Activated CD8-positive, alpha-beta memory T cell treated with anti-CD3 and anti-CD28 coated beads for 24 hours (primary cell): ENCODE results near the gene AIRE.
"Not testable (repeated sequence)": the region's sequence is repeated elsewhere in the genome, so short reads cannot be mapped to it uniquely, and the experiment has no call there.

Experiments
- DNase-seq: peaks from one replicate; pipeline ENCODE4 v3.0.0-alpha.2; 2020

AIRE gene

GRCh38 chr21:44291936-44292811 is 6.5 kb downstream of the AIRE start:
- DNase-seq: no peak

GRCh38 chr21:44292812-44293195 is 7.1 kb downstream of the AIRE start:
- no peak for DNase-seq

DNA sequence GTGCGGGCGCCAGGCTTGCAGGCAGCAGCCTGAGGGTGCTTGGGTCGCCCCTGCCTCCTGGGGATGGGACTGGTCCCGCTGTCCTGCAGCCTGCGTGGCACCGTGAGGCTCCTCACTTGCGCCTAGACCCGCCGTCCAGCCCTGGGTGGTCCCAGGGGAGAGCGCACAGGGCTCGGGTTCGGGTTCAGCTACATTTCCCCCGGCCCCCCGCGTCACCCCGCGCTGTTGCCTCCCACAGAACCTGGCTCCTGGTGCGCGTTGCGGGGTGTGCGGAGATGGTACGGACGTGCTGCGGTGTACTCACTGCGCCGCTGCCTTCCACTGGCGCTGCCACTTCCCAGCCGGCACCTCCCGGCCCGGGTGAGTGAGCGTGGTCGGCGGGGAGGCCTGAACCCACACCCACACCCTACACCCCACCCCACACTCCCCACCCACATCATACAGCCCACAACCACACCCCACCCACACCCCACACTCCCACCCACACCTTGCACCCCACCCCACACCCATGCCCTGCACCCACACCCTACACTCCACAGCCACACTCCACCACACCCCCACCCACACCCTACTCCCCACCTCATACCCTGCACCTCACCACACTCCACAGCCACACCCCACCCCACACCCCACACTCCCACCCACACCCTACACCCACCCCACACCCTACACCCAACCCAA is 8.0 kb downstream of the AIRE start:
- DNase-seq: no peak

DNA sequence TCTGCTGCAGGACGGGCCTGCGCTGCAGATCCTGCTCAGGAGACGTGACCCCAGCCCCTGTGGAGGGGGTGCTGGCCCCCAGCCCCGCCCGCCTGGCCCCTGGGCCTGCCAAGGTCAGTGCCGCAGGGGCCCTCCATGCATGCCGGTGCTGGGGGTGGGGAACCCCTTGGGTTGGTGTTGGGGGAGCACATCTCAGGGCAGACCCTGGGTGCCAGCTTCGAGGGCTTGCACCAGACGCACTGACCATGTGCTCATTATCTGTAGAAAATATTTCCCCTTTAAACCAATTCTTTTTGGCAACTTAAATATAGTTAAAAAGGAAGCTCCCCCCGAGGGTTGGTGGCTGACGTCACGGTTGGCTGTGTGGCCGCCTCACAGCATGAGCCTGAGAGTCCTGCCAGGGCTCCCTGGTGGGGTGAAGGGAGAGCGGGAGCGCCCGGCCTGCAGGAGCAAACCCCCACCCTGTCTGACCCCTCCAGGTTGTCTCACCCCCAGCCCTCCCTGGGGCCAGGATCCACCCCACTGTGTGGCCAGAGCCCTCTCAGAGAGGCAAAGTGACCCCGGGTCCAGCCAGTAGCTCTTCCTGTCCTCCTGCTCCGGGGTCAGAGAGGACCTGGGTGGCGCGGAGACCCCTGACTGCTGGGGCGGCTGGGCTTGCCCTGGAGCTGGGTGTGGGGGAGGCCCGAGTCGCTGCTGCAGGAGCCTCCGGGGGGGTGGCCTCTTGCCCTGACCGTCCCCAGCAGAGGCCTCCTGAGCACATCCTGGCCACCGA is 8.9 kb downstream of the AIRE start:
- DNase-seq: no peak

DNA sequence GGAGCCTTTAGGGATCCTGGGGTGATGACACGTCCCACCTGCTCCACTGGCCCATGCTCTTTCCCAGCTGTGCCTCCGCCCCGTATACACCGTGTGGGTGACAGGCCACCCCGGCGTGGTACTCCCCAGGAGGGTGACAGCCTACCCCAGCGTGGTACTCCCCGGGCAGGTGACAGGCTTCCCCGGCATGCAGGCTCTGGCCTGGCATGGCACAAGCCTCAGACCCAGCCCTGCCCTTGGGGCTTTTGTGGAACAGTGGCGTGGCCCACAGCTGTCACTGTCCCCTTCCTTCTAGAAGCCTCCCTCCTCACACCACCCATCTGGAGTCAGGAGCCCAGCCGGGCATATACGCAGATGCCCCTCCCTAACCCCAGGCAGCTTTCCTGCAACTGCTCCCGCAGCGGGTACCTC is 9.5 kb downstream of the AIRE start:
- DNase-seq: no peak

- DNase-seq: no peak
Observed at GRCh38 chr21:44295646-44296045, 10.0 kb downstream of the AIRE start.

DNA sequence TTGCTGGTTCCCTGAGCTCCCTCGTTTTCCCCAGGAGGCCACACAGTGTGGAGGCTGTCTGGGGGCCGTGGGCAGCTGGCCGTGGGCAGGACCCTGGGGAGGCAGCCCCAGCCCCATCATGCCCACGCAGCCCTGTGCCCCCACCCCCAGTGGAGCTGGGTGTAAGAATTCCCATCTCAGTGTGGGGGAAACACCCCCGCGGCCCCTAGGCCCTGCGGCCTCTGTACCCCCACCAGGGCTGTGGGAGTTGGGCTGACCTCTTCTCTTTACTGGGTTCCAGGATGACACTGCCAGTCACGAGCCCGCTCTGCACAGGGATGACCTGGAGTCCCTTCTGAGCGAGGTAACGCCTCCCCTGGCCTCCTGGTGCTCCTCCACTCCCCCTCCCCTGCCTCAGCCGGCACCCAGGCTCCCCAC is 10.4 kb downstream of the AIRE start:
- DNase-seq: no peak

- DNase-seq: no peak
Observed at GRCh38 chr21:44296916-44297315, 11.2 kb downstream of the AIRE start.

DNA sequence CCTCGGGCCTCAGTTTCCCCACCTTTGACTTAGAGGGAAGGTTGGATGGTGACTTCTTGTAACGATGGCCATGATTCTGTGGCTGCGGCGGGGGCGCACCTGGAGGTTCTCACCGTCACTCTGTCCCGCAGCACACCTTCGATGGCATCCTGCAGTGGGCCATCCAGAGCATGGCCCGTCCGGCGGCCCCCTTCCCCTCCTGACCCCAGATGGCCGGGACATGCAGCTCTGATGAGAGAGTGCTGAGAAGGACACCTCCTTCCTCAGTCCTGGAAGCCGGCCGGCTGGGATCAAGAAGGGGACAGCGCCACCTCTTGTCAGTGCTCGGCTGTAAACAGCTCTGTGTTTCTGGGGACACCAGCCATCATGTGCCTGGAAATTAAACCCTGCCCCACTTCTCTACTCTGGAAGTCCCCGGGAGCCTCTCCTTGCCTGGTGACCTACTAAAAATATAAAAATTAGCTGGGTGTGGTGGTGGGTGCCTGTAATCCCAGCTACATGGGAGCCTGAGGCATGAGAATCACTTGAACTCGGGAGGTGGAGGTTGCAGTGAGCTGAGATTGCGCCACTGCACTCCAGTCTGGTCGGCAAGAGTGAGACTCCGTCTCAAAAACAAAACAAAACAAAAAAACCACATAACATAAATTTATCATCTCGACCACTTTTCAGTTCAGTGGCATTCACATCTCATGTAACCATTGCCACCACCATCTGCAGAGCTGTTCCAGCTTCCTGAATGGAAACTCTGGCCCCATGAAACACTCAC is 12.0 kb downstream of the AIRE start:
- peak; percentile 87 for DNase-seq

DNA sequence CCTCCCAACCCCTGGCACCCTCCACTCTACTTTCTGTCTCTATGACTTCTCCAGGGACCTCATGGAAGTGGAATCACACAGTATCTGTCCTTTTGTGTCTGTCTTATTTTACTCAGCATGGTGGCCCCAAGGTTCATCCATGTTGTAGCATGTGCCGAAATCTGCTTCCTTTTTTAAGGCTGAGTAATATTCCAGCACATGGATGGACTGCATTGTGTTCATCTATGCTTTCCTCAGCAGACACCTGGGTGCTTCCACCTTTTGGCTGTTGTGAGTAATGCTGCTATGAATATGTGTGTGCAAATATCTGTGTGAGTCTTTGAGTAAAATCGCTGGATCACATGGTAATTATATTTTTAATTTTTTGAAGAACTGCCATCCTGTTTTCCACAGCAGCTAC is 12.6 kb downstream of the AIRE start:
- DNase-seq: no peak

DNA sequence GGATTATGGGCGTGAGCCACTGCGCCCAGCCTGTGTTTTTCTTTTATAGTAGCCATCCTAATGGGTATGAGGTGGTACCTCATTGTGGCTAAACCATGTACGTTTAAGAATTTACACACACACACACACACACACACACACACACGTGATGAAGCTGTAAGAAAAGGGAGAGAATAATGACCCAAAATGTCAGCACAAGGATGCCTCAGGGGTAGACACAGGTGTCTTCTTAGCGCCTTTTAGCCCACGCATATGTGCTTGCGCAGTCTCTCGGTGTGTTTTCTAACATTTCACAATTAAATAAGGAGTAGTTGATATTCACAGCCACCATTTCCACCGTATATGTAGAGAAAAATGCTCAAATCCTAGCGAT is 13.4 kb downstream of the AIRE start:
- DNase-seq: no peak

- DNase-seq: peak; percentile 84
Observed at GRCh38 chr21:44299458-44300261, 14.0 kb downstream of the AIRE start, which contains the start of gene PFKL. Gene PFKL, plus strand, starts transcription at chr21:44300053. Its CDS starts 53 bp downstream, at chr21:44300106.

- DNase-seq: peak; percentile 86
Observed at GRCh38 chr21:44300262-44300959, 14.7 kb downstream of the AIRE start.

GRCh38 chr21:44301141-44301540 is 15.5 kb downstream of the AIRE start:
- DNase-seq: no peak

DNA sequence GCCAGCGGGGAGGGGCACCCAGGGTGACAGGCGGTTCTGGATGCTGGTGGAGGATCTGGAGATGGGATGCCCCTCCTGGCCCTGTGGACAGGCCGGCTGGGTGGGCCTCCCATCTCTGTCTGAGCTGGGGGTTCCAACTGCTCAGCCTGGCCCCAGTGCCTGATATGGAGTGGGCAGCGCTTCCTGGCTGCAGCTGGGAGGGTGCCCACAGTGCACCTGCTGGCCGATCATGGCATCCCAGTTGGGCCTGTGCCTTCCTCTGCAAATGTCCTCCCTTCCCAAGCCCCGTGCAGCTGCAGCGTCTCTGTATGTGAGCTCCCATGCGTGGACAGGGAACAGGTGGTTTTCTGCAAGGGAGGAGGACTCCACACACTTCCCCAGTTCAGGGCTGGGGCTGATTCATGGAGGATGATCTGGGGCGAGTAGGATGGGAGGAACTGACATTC is 16.3 kb downstream of the AIRE start:
- DNase-seq: no peak

DNA sequence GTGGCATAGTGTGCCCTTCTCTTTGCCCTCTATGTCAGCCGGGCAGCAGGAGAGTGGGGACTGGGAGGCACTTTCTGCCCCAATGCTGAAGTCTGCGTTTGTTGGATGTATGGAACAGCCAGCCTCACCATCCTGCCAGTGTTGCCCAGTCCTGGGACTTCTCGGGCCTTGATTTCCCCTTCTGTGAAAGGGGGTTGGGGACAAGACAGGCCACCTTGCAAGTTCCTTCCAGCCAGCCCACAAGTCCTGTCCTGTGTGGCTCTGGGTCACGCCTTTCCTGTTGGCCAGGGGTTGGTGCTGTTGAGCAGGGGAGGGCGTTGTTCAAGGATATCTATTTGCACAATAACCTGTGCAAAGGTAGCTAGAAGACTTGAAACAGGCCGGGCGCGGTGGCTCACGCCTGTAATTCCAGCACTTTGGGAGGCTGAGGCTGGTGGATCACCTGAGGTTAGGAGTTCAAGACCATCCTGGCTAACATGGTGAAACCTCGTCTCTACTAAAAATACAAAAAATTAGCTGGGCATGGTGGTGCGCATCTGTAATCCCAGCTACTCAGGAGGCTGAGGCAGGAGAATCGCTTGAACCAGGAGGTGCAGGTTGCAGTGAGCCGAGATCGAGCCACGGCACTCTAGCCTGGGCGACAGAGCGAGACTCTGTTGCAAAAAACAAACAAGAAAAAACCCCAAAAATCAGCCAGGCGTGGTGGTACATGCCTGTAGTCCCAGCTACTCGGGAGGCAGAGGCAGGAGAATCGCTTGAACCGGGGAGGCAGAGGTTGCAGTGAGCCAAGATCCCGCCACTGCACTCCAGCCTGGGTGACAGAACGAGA is 17.1 kb downstream of the AIRE start:
- not testable (repeated sequence) for DNase-seq

GRCh38 chr21:44303490-44303981 is 17.9 kb downstream of the AIRE start:
- DNase-seq: no peak

DNA sequence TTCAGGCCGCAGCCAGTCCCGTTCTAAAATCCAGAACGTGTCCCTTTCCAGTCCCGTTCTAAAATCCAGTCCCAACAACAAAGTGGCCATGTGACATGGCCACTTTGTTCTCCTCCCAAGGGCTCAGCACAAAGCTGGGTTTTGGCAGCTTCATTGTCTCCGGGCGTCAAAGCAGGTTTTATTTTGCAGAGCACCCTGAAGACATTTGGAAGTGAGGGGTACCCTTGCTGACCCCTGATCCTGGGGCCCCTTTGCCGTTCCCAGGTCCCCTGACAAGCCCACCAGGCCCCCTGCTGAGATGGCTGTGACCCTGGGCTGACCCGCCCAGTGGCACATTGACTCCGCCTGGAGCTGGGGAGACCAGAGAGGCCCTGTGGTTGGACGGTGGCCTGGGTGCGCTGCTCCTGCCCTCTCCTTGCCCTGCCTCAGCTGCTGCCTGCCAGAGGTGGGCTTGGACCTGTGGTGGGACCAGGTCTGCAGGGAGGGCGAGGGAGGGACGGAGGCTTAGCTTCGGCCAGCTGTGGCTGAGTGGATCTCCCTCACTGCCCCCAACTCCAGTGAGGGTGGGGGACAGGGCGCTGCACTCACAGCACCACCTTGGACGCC is 18.4 kb downstream of the AIRE start:
- no peak for DNase-seq

- no peak for DNase-seq
Observed at GRCh38 chr21:44304877-44305293, 19.2 kb downstream of the AIRE start.
